HepG2 (cell line): Measurements from ENCODE around the gene CNTD1. TPM values are rescaled to one million over a fixed set of nuclear protein-coding genes. Genes with fewer than 3 reads are reported as not detected.

ENCODE experiments used
- ADNP ChIP-seq: sonication (generic); formaldehyde crosslinking; IDR thresholded peaks from 2 replicates; pipeline ENCODE4 v1.4.0; 2020; ENCODE audit warnings: missing genetic modification reagents
- FOXP4 ChIP-seq: sonication (generic); formaldehyde crosslinking; IDR thresholded peaks from 2 replicates; pipeline ENCODE4 v1.4.0; 2020; ENCODE audit warnings: missing genetic modification reagents
- GFI1 ChIP-seq: sonication (generic); formaldehyde crosslinking; IDR thresholded peaks from 2 replicates; pipeline ENCODE4 v1.5.0; 2020; ENCODE audit warnings: missing genetic modification reagents, mild to moderate bottlenecking, borderline replicate concordance
- LCORL ChIP-seq, 2 experiments: fragments of 450-650 bp in 1 of 2; sonication (generic) in 1 of 2; formaldehyde crosslinking in 1 of 2; IDR thresholded peaks; 2 replicates each; pipeline versions ENCODE4 v1.5.0 to v1.6.1; 2017 to 2020; ENCODE audit warnings: antibody characterized with exemption in 1 of 2, missing genetic modification reagents in 1 of 2
- MATR3 ChIP-seq: sonication (generic); formaldehyde crosslinking; IDR thresholded peaks from 2 replicates; pipeline ENCODE4 v1.4.0; 2020; ENCODE audit warnings: missing genetic modification reagents
- MIER2 ChIP-seq: IDR thresholded peaks from 2 replicates; pipeline ENCODE4 v1.6.1; 2016; ENCODE audit warnings: missing biosample characterization, missing genetic modification reagents
- TERF1 ChIP-seq: sonication (generic); formaldehyde crosslinking; IDR thresholded peaks from 2 replicates; pipeline ENCODE4 v1.8.0; 2022; ENCODE audit warnings: mild to moderate bottlenecking, missing genetic modification reagents, moderate library complexity
- THAP9 ChIP-seq: sonication (generic); formaldehyde crosslinking; IDR thresholded peaks from 2 replicates; pipeline ENCODE4; 2020; ENCODE audit warnings: missing genetic modification reagents, mild to moderate bottlenecking, borderline replicate concordance
- TP53 ChIP-seq: sonication (generic); formaldehyde crosslinking; conservative IDR thresholded peaks from 2 replicates; pipeline ENCODE4 v1.4.0; 2020; ENCODE audit warnings: missing genetic modification reagents
- ZBTB8A ChIP-seq: sonication (generic); formaldehyde crosslinking; IDR thresholded peaks from 2 replicates; pipeline ENCODE4 v1.4.0; 2020; ENCODE audit warnings: mild to moderate bottlenecking, low read depth, missing genetic modification reagents, borderline replicate concordance
- ZHX2 ChIP-seq, 2 experiments: sonication (generic) in 1 of 2; formaldehyde crosslinking in 1 of 2; IDR thresholded peaks; 2 replicates each; pipeline versions ENCODE4 v1.6.1 to v1.9.0; 2014 to 2022; ENCODE audit warnings: antibody characterized with exemption in 1 of 2, borderline replicate concordance in 1 of 2, inconsistent platforms in 1 of 2, low read depth in 1 of 2, missing genetic modification reagents in 1 of 2
- ZMYM4 ChIP-seq: sonication (generic); formaldehyde crosslinking; IDR thresholded peaks from 2 replicates; pipeline ENCODE4 v1.8.1; 2023; ENCODE audit warnings: mild to moderate bottlenecking, missing genetic modification reagents
- ZNF33B ChIP-seq: sonication (generic); formaldehyde crosslinking; IDR thresholded peaks from 2 replicates; pipeline ENCODE4 v1.5.1; 2020; ENCODE audit warnings: mild to moderate bottlenecking, missing genetic modification reagents
- ZNF441 ChIP-seq: sonication (generic); formaldehyde crosslinking; IDR thresholded peaks from 2 replicates; pipeline ENCODE4 v1.7.0; 2021; ENCODE audit warnings: missing genetic modification reagents, borderline replicate concordance
- polyA plus RNA-seq, 8 experiments: library from polyadenylated mRNA; depleted of rRNA in 3 of 8; stranded (reverse) in 7 of 8; unstranded in 1 of 8; fragments of >200 nt; fragmentation: Illumina TruSeq in 4 of 8; extraction: Trizol in 4 of 8; gene quantifications; 2 replicates each; pipeline versions ENCODE4 v1.2.1 to v1.2.3, GENCODE V29; 2011 to 2016; ENCODE audit warnings: low read depth in 4 of 8, missing spikeins in 1 of 8, mixed read lengths in 1 of 8; ENCODE audit not compliant: insufficient read depth in 1 of 8
- total RNA-seq, 5 experiments: library from RNA; depleted of rRNA; stranded (reverse); fragments of >200 nt; fragmentation: Illumina TruSeq; extraction: Trizol; gene quantifications; 2 replicates each; pipeline ENCODE4 v1.2.3, GENCODE V29; 2016; ENCODE audit warnings: low read depth in 1 of 5

CNTD1 gene
- total and polyA plus RNA-seq, 2 of the 13 experiments (the other 11 are each of a cell fraction or from before 2014, with no cell fraction given): 0.11 to 0.15 TPM

GRCh38 chr17:42803074-42803883 lies 4.6 kb downstream of the CNTD1 start (continued):
- TF ChIP-seq FOXP4 (peak; percentile 52), ADNP (CRISPR knock-in tag) (no peak), THAP9 (CRISPR knock-in tag) (no peak), GFI1 (no peak), MIER2 (CRISPR knock-in tag) (peak; percentile 10; the same call in 1 of the 2 replicates), TERF1 (no peak), ZNF441 (0 out of 2 replicates have a peak, but pooled peaks have one; percentile 50), LCORL (IDR thresholded peaks at IDR 0.05) (no peak), LCORL (CRISPR knock-in tag; IDR thresholded peaks at IDR 0.05) (no peak), TP53 (0 out of 2 replicates have a peak, but pooled peaks have one; percentile 52), ZBTB8A (CRISPR knock-in tag) (no peak), ZMYM4 (CRISPR knock-in tag) (peak; percentile 37; the same call in 1 of the 2 replicates), MATR3 (CRISPR knock-in tag) (no peak), ZNF33B (CRISPR knock-in tag) (no peak), ZHX2 (IDR thresholded peaks at IDR 0.05; ENCODE audit: low read depth) (no peak), ZHX2 (CRISPR knock-in tag; IDR thresholded peaks at IDR 0.05; ENCODE audit: borderline replicate concordance) (no peak)
